Dermis microvascular lymphatic vessel endothelial cell (primary cell): ENCODE data around the gene SLC22A5. TPM values are rescaled to one million over a fixed set of nuclear protein-coding genes. Genes with fewer than 3 reads are reported as not detected.
"Not testable (repeated sequence)": the region's sequence is repeated elsewhere in the genome, so short reads cannot be mapped to it uniquely, and the experiment has no call there.

Experiments
- DNase-seq, 2 donors: peaks; one replicate each; pipeline versions ENCODE4 v3.0.0 to v3.0.0-alpha.2; 2010; ENCODE audit warnings: low read depth in 2 of 2
- total RNA-seq: library from RNA; depleted of rRNA; stranded (reverse); fragments of >200 nt; gene quantifications from 2 replicates; pipeline ENCODE4 v1.2.1, GENCODE V29; 2014

The SLC22A5 gene
- total RNA-seq, 1 donor from 2014 or later: 3.7 TPM

DNA sequence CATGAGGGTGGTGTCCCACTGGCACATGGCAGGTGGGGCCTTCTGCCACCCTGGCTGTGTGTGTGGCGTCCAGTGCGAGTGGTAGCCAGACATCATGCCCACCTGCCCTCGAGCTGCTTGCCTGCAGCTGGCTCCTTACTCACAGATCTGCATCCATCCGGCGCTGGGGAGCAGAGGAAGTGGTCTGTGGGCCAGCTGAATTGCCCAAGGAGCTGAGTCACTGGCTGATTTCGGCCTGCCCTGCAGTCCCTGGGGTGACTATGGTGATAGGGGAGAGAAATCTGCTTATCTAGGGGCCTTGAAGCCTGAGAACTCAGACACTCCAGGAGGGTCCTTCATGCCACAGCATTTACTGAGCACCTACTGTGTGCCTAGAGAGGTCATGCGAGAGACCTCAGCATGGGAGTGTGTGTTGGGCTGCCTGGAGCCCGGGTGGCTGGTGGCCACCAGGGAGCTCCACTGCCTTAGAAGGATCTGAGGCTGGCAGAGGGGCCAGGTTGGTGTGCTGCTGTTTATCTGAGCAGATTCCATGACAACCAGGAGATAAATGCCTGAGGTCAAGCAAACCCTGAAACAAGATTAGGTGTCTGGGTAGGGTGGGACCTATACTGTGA lies 57.1 kb downstream of the SLC22A5 start:
- DNase-seq: peak in 1 of 2 donors; percentile 76

DNA sequence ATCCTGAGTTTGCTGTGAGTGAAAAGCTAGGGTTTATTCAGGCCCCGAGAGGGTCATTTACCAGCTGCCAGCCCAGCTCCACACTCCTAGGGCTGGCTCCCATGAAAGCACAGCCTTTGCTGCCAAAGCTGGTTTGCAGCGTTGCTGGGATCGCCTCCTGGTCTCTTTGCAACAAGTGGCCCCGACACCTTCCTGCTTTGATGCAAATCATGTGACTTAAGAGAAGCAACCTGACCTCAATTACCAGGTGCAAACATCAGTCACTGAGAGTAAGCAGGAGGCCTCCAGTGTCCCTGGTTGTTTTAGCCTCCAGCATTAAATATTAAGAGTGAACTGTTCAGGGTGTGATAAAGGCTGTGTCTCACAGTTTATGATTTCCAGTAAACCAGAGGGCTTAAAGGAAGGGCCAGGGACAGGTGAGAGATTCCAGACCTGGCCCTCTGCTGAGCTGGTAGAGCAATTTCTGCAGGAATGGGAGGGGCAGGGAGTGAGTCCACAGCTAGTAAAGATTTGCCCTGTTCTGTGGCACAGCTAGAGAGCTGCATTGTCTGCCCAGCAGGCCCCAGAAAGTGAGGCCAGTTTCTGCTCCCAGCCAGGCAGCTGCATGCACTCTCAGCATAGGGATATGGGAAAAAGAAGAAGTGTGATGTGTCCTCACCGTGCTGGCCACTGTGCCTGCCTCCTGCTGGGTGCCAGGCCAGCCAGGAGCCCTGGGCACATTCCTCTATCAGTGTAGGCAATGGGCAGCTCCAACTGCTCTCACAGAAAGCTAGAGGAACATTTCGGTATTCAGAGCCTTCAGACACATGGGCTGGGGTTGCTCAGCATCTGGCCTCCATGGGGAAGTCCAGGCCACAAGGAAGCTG lies 58.0 kb downstream of the SLC22A5 start:
- no peak for DNase-seq

DNA sequence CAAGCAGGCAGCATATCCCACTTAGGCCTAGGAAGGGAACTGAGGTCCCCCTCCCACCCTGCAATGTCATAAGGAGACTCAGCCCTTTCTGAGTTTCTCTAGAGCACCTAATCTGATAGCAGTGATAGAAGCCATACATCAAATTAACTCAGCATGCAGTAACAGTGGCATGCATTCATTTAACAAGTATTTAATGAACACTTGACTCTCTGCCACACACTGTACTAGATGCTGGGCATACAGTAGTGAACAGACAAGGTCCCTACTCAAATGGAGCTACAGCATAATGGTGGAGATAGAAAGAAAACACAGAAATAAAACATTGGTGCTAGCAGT lies 58.6 kb downstream of the SLC22A5 start:
- DNase-seq: no peak

DNA sequence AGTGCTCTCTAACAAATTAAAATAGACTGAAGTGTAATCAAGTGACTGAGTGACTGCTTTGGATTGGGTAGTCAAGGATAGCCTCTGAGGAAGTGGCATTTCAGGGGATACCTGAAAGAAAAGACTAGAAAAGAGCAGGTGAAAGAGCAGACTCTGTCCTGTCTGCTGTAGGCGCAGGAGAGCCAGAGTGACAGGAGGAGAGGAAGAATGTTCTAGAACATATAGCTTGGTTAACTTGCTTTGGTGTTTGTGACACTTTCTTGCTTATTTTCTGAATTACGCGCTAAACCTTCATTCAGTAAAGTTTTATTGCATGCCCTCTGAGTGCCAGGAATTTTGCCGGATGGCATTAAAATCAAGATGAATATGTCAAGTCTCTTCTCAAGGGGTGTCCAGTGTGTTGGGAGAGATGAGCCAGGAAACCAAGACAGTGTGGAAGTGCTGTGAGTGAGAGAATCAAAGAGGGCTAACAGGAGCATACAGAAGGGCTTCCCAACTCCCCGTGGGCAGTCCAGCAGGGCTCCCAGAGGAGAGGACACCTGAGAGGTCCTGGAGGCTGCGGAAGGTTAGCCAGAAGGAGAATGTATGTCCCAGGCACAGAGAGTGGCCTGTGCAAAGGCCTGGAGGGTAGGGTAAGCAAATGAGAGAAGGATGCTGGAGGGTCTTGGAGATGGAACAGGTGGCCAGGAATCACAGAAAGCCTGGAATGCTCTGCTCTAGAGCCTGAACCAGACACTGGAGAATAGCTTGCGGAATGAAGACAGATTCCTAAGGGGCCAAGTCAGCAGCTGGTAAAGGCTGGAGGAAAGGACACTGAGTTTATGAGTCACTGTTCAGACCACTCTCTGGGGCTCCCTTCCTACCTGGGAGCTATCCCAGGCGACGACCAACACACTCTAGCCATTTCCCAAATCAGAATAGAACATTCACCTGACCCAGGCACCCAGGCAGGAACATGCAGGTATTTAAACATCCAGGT lies 59.3 kb downstream of the SLC22A5 start:
- DNase-seq: no peak

GRCh38 chr5:132429463-132430440 lies 60.2 kb downstream of the SLC22A5 start:
- no peak for DNase-seq

DNA sequence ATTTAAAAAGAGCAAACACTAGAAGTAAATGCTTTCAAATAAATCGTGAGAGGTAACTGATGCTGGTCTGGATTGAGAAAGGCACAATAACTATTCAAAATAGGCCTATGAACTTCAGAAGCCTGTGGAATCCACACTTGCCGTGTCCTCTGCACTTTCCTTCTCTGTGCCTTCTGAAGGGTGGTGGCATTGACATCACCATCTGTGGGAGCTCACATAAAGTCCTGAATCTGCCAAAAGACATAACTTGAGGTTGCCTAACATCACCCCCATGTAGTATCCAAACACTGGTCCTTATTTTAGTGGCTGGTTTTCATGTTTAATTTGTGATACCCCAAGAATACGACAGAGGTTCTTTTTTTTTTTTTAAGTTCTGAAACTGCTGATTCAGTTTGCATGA lies 61.2 kb downstream of the SLC22A5 start:
- DNase-seq: no peak

GRCh38 chr5:132431632-132432031 lies 62.1 kb downstream of the SLC22A5 start:
- no peak for DNase-seq

GRCh38 chr5:132433141-132433540 lies 63.6 kb downstream of the SLC22A5 start:
- no peak for DNase-seq

GRCh38 chr5:132434416-132435286 lies 65.1 kb downstream of the SLC22A5 start:
- DNase-seq: no peak

DNA sequence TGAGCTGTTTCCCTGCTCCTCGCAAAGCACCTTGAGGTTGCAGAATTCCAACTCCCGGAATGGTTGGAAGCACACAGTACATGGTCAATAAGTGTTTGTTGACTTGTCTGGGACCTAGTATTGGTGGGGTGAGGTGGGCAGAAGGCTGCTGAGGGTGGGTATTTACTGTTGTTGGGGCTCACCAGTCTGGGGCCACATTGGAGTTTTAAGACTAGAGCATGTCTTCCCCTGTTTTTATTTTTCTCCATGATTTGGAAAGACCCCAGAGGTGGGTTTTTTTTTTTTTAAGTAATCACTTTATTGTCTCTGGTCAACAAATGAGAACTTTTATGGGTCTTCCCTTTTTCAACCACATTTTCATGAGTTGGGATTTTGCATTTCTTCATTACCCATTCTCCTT lies 65.9 kb downstream of the SLC22A5 start:
- DNase-seq: no peak

GRCh38 chr5:132435886-132436285 lies 66.4 kb downstream of the SLC22A5 start:
- DNase-seq: no peak

DNA sequence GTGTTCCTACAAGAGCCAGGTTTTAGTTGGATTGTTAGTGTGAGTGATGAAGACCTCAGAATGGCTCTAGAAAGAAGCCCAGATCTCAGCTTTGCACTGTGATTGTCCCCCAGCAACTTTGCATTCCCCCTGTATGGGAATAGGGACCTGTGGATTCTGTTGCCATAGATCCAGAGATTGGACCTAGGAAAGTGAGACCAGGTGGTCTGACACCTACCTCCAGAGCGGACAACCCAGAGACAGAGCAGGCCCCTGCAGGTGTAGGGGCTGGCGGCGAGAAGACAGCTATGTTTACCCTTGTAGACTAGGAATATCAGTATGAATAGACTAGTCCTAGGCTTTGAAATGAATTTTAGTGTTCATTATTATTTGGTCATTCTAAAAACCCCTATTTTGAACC lies 67.4 kb downstream of the SLC22A5 start:
- DNase-seq: no peak

- peak in 1 of 2 donors; percentile 26 for DNase-seq
Measured at GRCh38 chr5:132437604-132438266, 68.2 kb downstream of the SLC22A5 start.

GRCh38 chr5:132438267-132438645 lies 68.7 kb downstream of the SLC22A5 start:
- DNase-seq: not testable (repeated sequence)

DNA sequence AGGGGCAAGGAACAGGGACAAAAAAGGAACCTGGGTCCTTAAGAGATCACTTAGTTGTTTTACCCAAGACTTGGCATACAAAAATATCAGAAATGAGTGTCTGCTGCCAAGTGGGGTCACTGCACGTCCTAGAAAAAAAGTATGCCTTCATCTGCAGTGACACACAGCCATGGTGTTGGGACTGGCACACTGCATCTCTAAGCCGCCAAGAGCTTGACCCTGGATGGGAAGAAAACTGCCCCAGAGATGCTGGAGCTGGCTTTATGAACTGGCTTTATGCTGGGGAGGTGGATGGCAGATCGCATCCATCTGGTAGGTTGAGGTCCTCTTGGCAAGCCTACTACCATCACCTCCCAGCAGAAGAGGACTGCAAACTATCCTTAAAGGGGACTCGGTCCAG lies 69.4 kb downstream of the SLC22A5 start:
- no peak for DNase-seq

DNA sequence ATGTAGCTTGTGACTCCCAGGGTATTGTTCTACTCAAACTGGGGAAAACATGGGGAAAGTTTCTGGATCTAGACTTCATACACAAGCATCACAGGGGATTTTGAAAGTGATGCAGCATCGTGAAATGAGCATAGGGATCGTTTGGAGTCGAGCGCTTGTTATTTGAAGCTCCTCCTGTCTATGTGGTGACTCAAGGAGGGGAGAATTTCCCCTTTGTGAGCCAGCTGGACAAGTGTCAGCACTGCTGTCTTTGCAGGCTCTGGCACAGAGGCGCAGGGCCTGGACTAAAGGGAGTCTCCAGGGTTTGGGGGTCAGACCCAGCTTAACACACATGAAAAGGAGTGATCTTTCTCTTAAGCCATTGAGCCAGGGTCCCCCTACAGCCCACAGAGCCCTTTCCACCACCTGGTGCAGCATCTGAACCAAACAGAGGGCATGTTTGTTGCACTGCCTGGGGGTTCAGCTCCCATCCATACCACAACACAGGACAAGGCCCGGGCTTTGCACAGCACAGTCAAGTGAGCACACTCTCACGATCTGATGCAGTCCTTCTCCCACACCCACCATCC lies 70.1 kb downstream of the SLC22A5 start:
- peak in 1 of 2 donors; percentile 79 for DNase-seq

GRCh38 chr5:132444061-132444460 lies 74.6 kb downstream of the SLC22A5 start:
- no peak for DNase-seq
